Measurements from ENCODE around the gene TEK.
"Not testable (repeated sequence)": the region's sequence is repeated elsewhere in the genome, so short reads cannot be mapped to it uniquely, and the experiment has no call there.

Gene TEK

GRCh38 chr9:27108981-27109541, at the start of gene TEK:
TEK (plus strand) TSS chr9:27109225; CDS start chr9:27109591, 366 bp downstream.
- no peak for DNase-seq

- no peak for DNase-seq
Observed at GRCh38 chr9:27059412-27059811, 49.6 kb upstream of the TEK start.

- no peak for DNase-seq
Observed at GRCh38 chr9:27059907-27060306, 49.1 kb upstream of the TEK start.

- no peak for DNase-seq
Observed at GRCh38 chr9:27065288-27065687, 43.7 kb upstream of the TEK start.

GRCh38 chr9:27073841-27074728, 34.9 kb upstream of the TEK start:
- no peak for DNase-seq

GRCh38 chr9:27078685-27079084, 30.3 kb upstream of the TEK start:
- DNase-seq = no peak

- no peak for DNase-seq
Observed at GRCh38 chr9:27085456-27085855, 23.6 kb upstream of the TEK start.

GRCh38 chr9:27086818-27087680, 22.0 kb upstream of the TEK start:
- DNase-seq = no peak

GRCh38 chr9:27088981-27089380, 20.0 kb upstream of the TEK start:
- no peak for DNase-seq

- no peak for DNase-seq
Observed at GRCh38 chr9:27089706-27090105, 19.3 kb upstream of the TEK start.

- no peak for DNase-seq
Observed at GRCh38 chr9:27090231-27090630, 18.8 kb upstream of the TEK start.

GRCh38 chr9:27090711-27091110, 18.3 kb upstream of the TEK start:
- DNase-seq = no peak

- not testable (repeated sequence) for DNase-seq
Observed at GRCh38 chr9:27092496-27092895, 16.5 kb upstream of the TEK start.

- DNase-seq = not testable (repeated sequence)
Observed at GRCh38 chr9:27093384-27094067, 15.5 kb upstream of the TEK start.

- no peak for DNase-seq
Observed at GRCh38 chr9:27094640-27095298, 14.3 kb upstream of the TEK start.

- no peak for DNase-seq
Observed at GRCh38 chr9:27107241-27107640, 1.8 kb upstream of the TEK start.

GRCh38 chr9:27109621-27110020, 596 bp downstream of the TEK start:
- no peak for DNase-seq

- DNase-seq = no peak
Observed at GRCh38 chr9:27110181-27110580, 1.2 kb downstream of the TEK start.

GRCh38 chr9:27112235-27112634, 3.2 kb downstream of the TEK start:
- no peak for DNase-seq

GRCh38 chr9:27117489-27118135, 8.6 kb downstream of the TEK start:
- no peak for DNase-seq

- DNase-seq = no peak
Observed at GRCh38 chr9:27118916-27119315, 9.9 kb downstream of the TEK start.

GRCh38 chr9:27124151-27124550, 15.1 kb downstream of the TEK start:
- DNase-seq = no peak

Data from activated effector memory CD4-positive, alpha-beta T cell treated with anti-CD3 and anti-CD28 coated beads, Interleukin-2, amount 50 U/mL, for 16 hours (primary cell).